PC-9 (cell line): ENCODE data around the gene ST3GAL2. TPM values are rescaled to one million over a fixed set of nuclear protein-coding genes. Genes with fewer than 3 reads are reported as not detected.

Source experiments
- BruUV-seq: library from RNA; stranded (reverse); fragments of 400-500 nt; replicated peaks from 2 replicates; lab custom pipeline; 2021; lab: Mats Ljungman, UMichigan
- CTCF ChIA-PET: fragments of 300-600 bp; sonication (Branson Sonifier 250); formaldehyde crosslinking; loops from one replicate; lab custom pipeline; 2022; ENCODE audit warnings: antibody characterized with exemption; lab: Charles Lee
- POLR2A ChIA-PET: fragments of 300-600 bp; sonication (Branson Sonifier 250); formaldehyde crosslinking; loops from one replicate; lab custom pipeline; 2022; ENCODE audit warnings: antibody characterized with exemption; ENCODE audit not compliant: unreplicated experiment; lab: Charles Lee
- DNase-seq, 2 experiments: peaks; one replicate each; pipeline versions ENCODE4 v3.0.0 to v3.0.0-alpha.2; 2015 to 2022; ENCODE audit warnings: mixed read lengths in 1 of 2
- H2AFZ ChIP-seq: fragments of 200-600 bp; sonication (generic); 2 replicates; pipeline ENCODE4 v1.8.1; 2017; ENCODE audit warnings: antibody characterized with exemption
- H3F3A ChIP-seq: fragments of 200-600 bp; sonication (generic); 2 replicates; pipeline ENCODE4 v1.8.1; 2017; ENCODE audit warnings: antibody characterized with exemption, mild to moderate bottlenecking, low read depth; ENCODE audit not compliant: insufficient read depth
- H3K27ac ChIP-seq: fragments of 200-600 bp; sonication (generic); 2 replicates; pipeline ENCODE4 v1.6.1; 2016; ENCODE audit warnings: mixed run types
- H3K27me3 ChIP-seq: fragments of 200-600 bp; sonication (generic); 2 replicates; pipeline ENCODE4 v1.6.1; 2016; ENCODE audit warnings: low read depth, mixed run types; ENCODE audit not compliant: insufficient read depth
- H3K36me3 ChIP-seq: fragments of 200-600 bp; sonication (generic); 2 replicates; pipeline ENCODE4 v1.6.1; 2016; ENCODE audit warnings: low read depth, mixed run types
- H3K4me1 ChIP-seq: fragments of 200-600 bp; sonication (generic); replicated peaks from 2 replicates; pipeline ENCODE4 v1.6.1; 2016; ENCODE audit warnings: mixed run types; ENCODE audit not compliant: insufficient read depth
- H3K4me2 ChIP-seq: fragments of 200-600 bp; sonication (generic); 2 replicates; pipeline ENCODE4 v1.6.1; 2017; ENCODE audit warnings: mixed run types
- H3K4me3 ChIP-seq: fragments of 200-600 bp; sonication (generic); 2 replicates; pipeline ENCODE4 v1.6.1; 2016; ENCODE audit warnings: mixed run types
- H3K79me2 ChIP-seq: fragments of 200-600 bp; sonication (generic); 2 replicates; pipeline ENCODE4 v1.6.1; 2017; ENCODE audit warnings: low read depth, mixed run types
- H3K9me2 ChIP-seq: fragments of 200-600 bp; sonication (generic); 2 replicates; pipeline ENCODE4 v1.8.1; 2017; ENCODE audit warnings: mild to moderate bottlenecking; ENCODE audit not compliant: insufficient read depth
- H3K9me3 ChIP-seq: fragments of 200-600 bp; sonication (generic); 2 replicates; pipeline ENCODE4 v1.8.1; 2016; ENCODE audit warnings: low read depth; ENCODE audit not compliant: insufficient read depth
- H4K20me1 ChIP-seq: fragments of 200-600 bp; sonication (generic); 2 replicates; pipeline ENCODE4 v1.8.1; 2017; ENCODE audit not compliant: insufficient read depth
- CTCF ChIP-seq: fragments of 200-600 bp; sonication (generic); conservative IDR thresholded peaks from 2 replicates; pipeline ENCODE4 v1.6.1; 2017; ENCODE audit warnings: mixed run types, antibody characterized with exemption, mild to moderate bottlenecking, moderate library complexity
- EZH2 ChIP-seq: fragments of 200-600 bp; sonication (generic); IDR thresholded peaks from 2 replicates; pipeline ENCODE4 v1.8.0; 2017; ENCODE audit warnings: antibody characterized with exemption, low read depth
- intact Hi-C: fragments of 100-400 bp; cut with micrococcal nuclease; formaldehyde crosslinking; loops from one replicate; pipeline ENCODE4 v1.10.0; 2022; ENCODE audit not compliant: unreplicated experiment
- total RNA-seq: library from RNA; stranded (reverse); gene quantifications from 2 replicates; pipeline ENCODE4 v1.2.3, GENCODE V29; 2021

Gene ST3GAL2
- total RNA-seq, 1 experiment from 2014 or later: 9.7 TPM

DNA sequence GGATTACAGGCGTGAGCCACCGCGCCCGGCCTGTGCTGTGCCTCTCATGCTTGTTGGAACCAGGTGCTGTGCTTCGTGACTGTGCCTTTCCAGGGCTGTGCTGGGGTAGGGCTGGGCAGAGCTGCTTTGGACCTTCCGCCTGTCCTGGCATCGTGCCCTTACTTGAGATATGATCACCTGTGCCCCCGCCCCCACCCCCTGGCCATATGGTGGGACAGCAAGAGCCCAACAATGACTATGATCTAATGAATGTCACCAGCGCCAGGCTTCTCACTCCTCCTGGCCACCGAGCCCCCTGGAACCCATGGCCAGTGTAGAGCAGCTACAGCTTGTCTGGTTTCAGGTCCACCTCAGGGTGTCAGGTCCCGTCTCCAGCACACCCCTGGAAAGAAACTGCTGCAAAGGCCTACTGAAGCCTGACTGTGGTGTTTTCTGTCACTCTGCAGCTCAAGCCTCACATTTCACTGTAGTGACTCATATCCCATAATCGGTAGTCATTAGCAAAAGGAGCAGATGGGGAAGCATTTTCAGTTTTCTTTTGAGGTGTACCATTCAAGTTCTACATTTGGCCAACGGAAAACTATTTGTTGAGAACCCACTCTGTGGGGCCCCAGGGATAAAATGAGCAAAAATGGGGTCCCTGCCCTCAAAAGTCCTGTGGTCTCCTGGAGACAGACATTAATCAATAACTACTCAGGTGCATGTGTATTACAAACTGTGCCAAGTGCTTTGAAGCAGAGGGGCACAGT lies 37.5 kb upstream of the ST3GAL2 start:
- H3K9me2 ChIP-seq: no peaks in the 10 kb centered on the region
- POLR2A ChIA-PET: no interaction called here
- H3F3A ChIP-seq: peaks cover 17% of the 10 kb centered on the region
- no peaks in the 10 kb centered on the region for H3K79me2 ChIP-seq
- H3K4me2 ChIP-seq: peak overlapping the region; percentile 58
- H4K20me1 ChIP-seq: no peaks in the 10 kb centered on the region
- intact Hi-C loops: loop anchor here (1.0 kb wide), 2 partner anchors 46 to 95 kb away; no protein-coding TSS in a partner anchor
- no peak overlapping the region for H2AFZ ChIP-seq
- DNase-seq: peak; percentile 73 to 76
- H3K27ac ChIP-seq: peak overlapping the region; percentile 40
- no peak overlapping the region for H3K4me3 ChIP-seq
- no peaks in the 10 kb centered on the region for H3K27me3 ChIP-seq
- 0 out of 2 replicates have a peak, but pooled peaks cover 4% of the 10 kb centered on the region for H3K36me3 ChIP-seq
- H3K4me1 ChIP-seq: peaks cover 30% of the 10 kb centered on the region
- CTCF ChIA-PET: interaction anchor here (0.6 to 1.3 kb wide), 2 partner anchors 48 to 71 kb away, joined by 3 to 6 read pairs; no protein-coding TSS in a partner anchor
- H3K9me3 ChIP-seq: no peaks in the 10 kb centered on the region
- TSS peak; percentile 21 for BruUV-seq
- TF ChIP-seq CTCF (no peak), EZH2 (no peak)

GRCh38 chr16:70475054-70475871 lies 36.4 kb upstream of the ST3GAL2 start:
- Histone ChIP-seq H3K4me3 (no peak overlapping the region), H3K36me3 (0 out of 2 replicates have a peak, but pooled peaks cover 3% of the 10 kb centered on the region), H3K4me2 (no peak overlapping the region), H3K9me3 (no peaks in the 10 kb centered on the region), H3K79me2 (no peaks in the 10 kb centered on the region), H3F3A (peaks cover 17% of the 10 kb centered on the region), H3K4me1 (peaks cover 30% of the 10 kb centered on the region), H4K20me1 (no peaks in the 10 kb centered on the region), H3K9me2 (no peaks in the 10 kb centered on the region), H3K27ac (peak overlapping the region; percentile 40; the same call in 1 of the 2 replicates), H2AFZ (no peak overlapping the region), H3K27me3 (no peaks in the 10 kb centered on the region)
- peak in 1 of 2 experiments; percentile 15 for DNase-seq
- ChIA-PET POLR2A (no interaction called here), CTCF (no interaction called here)
- TF ChIP-seq EZH2: no peak
- TF ChIP-seq CTCF: no peak
- intact Hi-C loops: no loop called here
- BruUV-seq: no TSS peak

GRCh38 chr16:70474320-70475053 lies 35.6 kb upstream of the ST3GAL2 start:
- no peak for TF ChIP-seq CTCF
- TF ChIP-seq EZH2: no peak
- Histone ChIP-seq H3K27me3 (no peaks in the 10 kb centered on the region), H3F3A (peaks cover 17% of the 10 kb centered on the region), H3K79me2 (no peaks in the 10 kb centered on the region), H3K9me2 (no peaks in the 10 kb centered on the region), H3K4me1 (peaks cover 30% of the 10 kb centered on the region), H3K4me2 (no peak overlapping the region), H3K36me3 (no peaks in the 10 kb centered on the region), H4K20me1 (no peaks in the 10 kb centered on the region), H3K9me3 (no peaks in the 10 kb centered on the region), H3K4me3 (no peak overlapping the region), H3K27ac (no peak overlapping the region), H2AFZ (no peak overlapping the region)
- DNase-seq: no peak
- CTCF ChIA-PET: no interaction called here
- POLR2A ChIA-PET: no interaction called here
- intact Hi-C loops: loop anchor here (5.0 kb wide), 1 partner anchor 77 kb away; no protein-coding TSS in a partner anchor
- no TSS peak for BruUV-seq
